ENCODE measurements around the gene DNHD1. TPM values are rescaled to one million over a fixed set of nuclear protein-coding genes. Genes with fewer than 3 reads are reported as not detected.

Gene DNHD1
- total RNA-seq, 3 donors from 2014 or later, result 12.9 to 17.7 (median 15.5) TPM

DNA sequence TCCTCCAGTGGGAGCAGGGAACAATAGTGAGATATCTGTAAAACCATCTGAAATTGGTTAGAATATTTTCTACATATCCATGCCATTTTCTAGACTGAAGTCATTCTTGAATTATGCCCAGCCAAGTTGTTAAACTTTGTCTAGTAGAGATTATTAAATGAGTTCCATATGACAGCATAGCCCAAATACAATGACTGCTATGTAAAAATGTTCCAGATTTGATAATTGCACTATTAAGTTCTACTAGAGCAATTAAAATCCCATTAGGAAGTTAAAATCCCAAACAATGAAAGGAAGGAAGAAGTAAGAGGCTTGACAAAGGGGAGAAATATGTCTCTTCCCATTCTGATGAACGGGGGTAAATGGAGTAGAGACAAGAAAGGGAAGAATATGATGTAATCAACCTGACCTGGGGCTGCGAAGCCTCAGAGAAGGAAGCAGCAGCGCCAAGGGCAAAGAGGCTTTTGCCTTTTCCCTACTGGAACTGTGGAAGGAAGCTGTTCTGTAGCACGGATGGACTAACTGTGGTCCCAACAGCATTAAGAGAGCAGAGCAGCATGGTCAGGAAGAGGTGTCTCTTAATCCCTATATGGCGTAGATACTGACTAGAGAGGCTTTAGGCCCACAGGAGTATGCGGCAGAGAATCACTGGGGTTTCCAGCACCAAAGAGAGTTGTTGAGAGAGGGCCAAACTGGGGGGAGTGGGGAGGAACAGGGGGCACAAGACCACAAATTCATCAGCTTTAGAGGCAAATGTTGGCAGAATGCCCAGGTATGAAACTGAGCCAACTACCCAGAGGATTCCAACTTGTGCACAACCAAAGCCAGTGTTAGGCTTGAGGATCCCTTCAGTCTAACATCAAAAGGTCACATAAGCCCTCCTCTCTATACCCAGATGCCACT, 79.6 kb downstream of the DNHD1 start:
- Histone ChIP-seq H3K36me3 (ENCODE audit: low read depth) (no peaks in the 10 kb centered on the region), H3K4me1 (ENCODE audit: low read depth) (no peaks in the 10 kb centered on the region), H3K9me3 (no peaks in the 10 kb centered on the region), H3K4me3 (no peak overlapping the region)
- intact Hi-C loops (cut with DNase I, micrococcal nuclease), result no loop called here
- ATAC-seq (no peak), DNase-seq (no peak)
- TF ChIP-seq, protein P1, sequence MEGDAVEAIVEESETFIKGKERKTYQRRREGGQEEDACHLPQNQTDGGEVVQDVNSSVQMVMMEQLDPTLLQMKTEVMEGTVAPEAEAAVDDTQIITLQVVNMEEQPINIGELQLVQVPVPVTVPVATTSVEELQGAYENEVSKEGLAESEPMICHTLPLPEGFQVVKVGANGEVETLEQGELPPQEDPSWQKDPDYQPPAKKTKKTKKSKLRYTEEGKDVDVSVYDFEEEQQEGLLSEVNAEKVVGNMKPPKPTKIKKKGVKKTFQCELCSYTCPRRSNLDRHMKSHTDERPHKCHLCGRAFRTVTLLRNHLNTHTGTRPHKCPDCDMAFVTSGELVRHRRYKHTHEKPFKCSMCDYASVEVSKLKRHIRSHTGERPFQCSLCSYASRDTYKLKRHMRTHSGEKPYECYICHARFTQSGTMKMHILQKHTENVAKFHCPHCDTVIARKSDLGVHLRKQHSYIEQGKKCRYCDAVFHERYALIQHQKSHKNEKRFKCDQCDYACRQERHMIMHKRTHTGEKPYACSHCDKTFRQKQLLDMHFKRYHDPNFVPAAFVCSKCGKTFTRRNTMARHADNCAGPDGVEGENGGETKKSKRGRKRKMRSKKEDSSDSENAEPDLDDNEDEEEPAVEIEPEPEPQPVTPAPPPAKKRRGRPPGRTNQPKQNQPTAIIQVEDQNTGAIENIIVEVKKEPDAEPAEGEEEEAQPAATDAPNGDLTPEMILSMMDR (IDR thresholded peaks at IDR 0.05), result no peak

DNA sequence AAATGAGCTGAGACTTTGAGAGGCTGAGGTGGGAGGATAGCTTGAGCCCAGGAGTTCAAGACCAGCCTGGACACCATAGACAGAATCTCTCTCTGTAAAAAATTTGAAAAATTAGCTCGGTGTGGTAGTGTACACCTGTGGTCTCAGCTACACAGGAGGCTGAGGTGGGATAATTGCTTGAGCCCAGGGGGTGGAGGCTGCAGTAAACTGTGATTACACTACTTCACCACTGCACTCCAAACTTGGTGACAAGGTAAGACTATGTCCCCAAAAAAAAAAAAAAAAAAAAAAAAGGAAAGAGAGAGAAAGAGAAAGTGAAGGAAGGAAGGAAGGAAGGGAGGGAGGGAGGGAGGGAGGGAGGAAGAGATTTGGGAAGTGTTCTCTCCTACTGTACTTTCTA, 81.1 kb downstream of the DNHD1 start:
- Histone ChIP-seq H3K9me3 (peaks cover 3% of the 10 kb centered on the region), H3K4me3 (no peak overlapping the region), H3K4me1 (ENCODE audit: low read depth) (no peaks in the 10 kb centered on the region), H3K36me3 (ENCODE audit: low read depth) (no peaks in the 10 kb centered on the region)
- TF ChIP-seq, protein P1 (IDR thresholded peaks at IDR 0.05), result no peak
- DNase-seq, result no peak
- ATAC-seq, result no peak
- intact Hi-C loops (cut with DNase I, micrococcal nuclease), result no loop called here

DNA sequence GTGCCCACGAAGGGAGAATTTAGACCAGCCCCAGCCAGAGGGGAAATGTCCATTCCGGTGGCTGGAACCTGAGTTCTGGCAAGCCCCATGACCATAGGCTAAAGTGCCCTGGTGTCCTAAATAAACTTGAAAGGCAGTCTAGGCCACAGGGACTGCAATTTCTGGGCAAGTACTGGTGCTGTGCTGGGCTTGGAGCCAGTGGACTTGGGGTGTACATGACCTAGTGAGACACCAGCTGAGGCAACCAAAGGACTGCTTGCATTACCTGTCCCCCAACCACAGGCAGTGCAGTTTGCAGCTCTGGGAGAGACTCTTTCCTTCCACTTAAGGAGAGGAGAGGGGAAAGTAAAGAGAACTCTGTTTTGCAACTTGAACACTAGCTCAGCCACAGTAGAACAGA, 82.6 kb downstream of the DNHD1 start:
- TF ChIP-seq, protein P1 (IDR thresholded peaks at IDR 0.05), result no peak
- Histone ChIP-seq H3K36me3 (ENCODE audit: low read depth) (no peaks in the 10 kb centered on the region), H3K4me3 (no peak overlapping the region), H3K4me1 (ENCODE audit: low read depth) (no peaks in the 10 kb centered on the region), H3K9me3 (peaks cover 16% of the 10 kb centered on the region)
- ATAC-seq (no peak), DNase-seq (no peak)
- intact Hi-C loops (cut with DNase I, micrococcal nuclease), result no loop called here

DNA sequence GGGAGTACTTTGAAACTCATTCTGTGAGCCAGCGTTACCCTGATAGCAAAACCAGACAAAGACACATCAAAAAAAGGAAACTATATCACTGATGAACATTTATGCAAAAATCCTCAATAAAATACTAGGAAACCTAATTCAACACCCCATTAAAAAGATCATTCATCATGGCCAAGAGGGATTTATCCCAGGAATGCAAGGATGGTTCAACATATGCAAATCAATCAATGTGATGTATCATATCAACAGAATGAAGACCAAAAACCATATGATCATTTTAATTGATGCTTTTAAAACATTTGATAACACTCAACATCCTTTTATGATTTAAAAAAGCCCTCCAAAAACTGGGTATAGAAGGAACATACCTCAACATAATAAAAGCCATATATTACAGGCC, 86.5 kb downstream of the DNHD1 start:
- Histone ChIP-seq H3K36me3 (ENCODE audit: low read depth) (no peaks in the 10 kb centered on the region), H3K9me3 (peaks cover 20% of the 10 kb centered on the region), H3K4me3 (no peak overlapping the region), H3K4me1 (ENCODE audit: low read depth) (no peaks in the 10 kb centered on the region)
- TF ChIP-seq, protein P1 (IDR thresholded peaks at IDR 0.05), result no peak
- ATAC-seq, result no peak
- intact Hi-C loops (cut with DNase I, micrococcal nuclease), result no loop called here
- DNase-seq, result no peak

DNA sequence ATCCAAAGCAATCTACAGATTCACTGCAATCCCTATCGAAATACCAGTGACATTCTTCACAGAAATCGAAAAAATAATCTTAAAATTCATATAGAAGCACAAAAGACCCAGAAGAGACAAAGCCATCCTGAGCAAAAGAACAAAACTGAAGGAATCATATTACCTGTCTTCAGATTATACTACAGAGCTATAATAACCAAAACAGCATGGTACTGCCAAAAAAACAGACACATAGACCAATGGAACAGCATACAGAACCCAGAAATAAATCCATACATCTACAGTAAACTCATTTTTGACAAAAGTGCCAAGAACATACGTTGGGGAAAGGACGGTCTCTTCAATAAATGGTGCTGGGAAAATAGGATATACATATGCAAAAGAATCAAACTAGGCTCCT, 87.4 kb downstream of the DNHD1 start:
- Histone ChIP-seq H3K4me1 (ENCODE audit: low read depth) (no peaks in the 10 kb centered on the region), H3K36me3 (ENCODE audit: low read depth) (no peaks in the 10 kb centered on the region), H3K9me3 (peaks cover 20% of the 10 kb centered on the region), H3K4me3 (no peak overlapping the region)
- TF ChIP-seq, protein P1 (IDR thresholded peaks at IDR 0.05), result no peak
- DNase-seq (no peak), ATAC-seq (no peak)
- intact Hi-C loops (cut with DNase I, micrococcal nuclease), result no loop called here

Measured in mucosa of descending colon (tissue), 3 donors.